ENCODE measurements around the gene UIMC1.
A peak's percentile ranks its signal among the peaks of the same experiment; 100 is the strongest.
"Not testable (repeated sequence)": the region's sequence is repeated elsewhere in the genome, so short reads cannot be mapped to it uniquely, and the experiment has no call there.

The UIMC1 gene

GRCh38 chr5:176873011-176873410 is 133.6 kb downstream of the UIMC1 start:
- H3K27ac ChIP-seq (ENCODE audit: low read length); H3K4me3 ChIP-seq (ENCODE audit: low read length); H3K9ac ChIP-seq (ENCODE audit: low read depth, low read length); H3K4me1 ChIP-seq (ENCODE audit: insufficient read depth, low read length); H3K9me3 ChIP-seq (ENCODE audit: insufficient read depth, low read depth, low read length); H3K27me3 ChIP-seq (ENCODE audit: insufficient read depth, low read length); H3K36me3 ChIP-seq (ENCODE audit: insufficient read depth, low read depth, low read length): not testable (repeated sequence)

- not testable (repeated sequence) for H3K4me1 ChIP-seq (ENCODE audit: insufficient read depth, low read length); H3K36me3 ChIP-seq (ENCODE audit: insufficient read depth, low read depth, low read length); H3K4me3 ChIP-seq (ENCODE audit: low read length); H3K27me3 ChIP-seq (ENCODE audit: insufficient read depth, low read length); H3K27ac ChIP-seq (ENCODE audit: low read length); H3K9me3 ChIP-seq (ENCODE audit: insufficient read depth, low read depth, low read length); H3K9ac ChIP-seq (ENCODE audit: low read depth, low read length)
Measured at GRCh38 chr5:176872586-176872985, 134.0 kb downstream of the UIMC1 start.

GRCh38 chr5:176870644-176871043 is 135.9 kb downstream of the UIMC1 start:
- H3K36me3 ChIP-seq (ENCODE audit: insufficient read depth, low read depth, low read length); H3K9me3 ChIP-seq (ENCODE audit: insufficient read depth, low read depth, low read length); H3K4me3 ChIP-seq (ENCODE audit: low read length); H3K4me1 ChIP-seq (ENCODE audit: insufficient read depth, low read length); H3K27ac ChIP-seq (ENCODE audit: low read length); H3K9ac ChIP-seq (ENCODE audit: low read depth, low read length): not testable (repeated sequence)
- H3K27me3 ChIP-seq (ENCODE audit: insufficient read depth, low read length) = peaks cover 12% of the 10 kb centered on the region; the same call in 1 of the 2 replicates

GRCh38 chr5:176870110-176870591 is 136.4 kb downstream of the UIMC1 start:
- no peaks in the 10 kb centered on the region; the same call in 1 of the 2 replicates for H3K4me1 ChIP-seq (ENCODE audit: insufficient read depth, low read length)
- no peak overlapping the region for H3K9ac ChIP-seq (ENCODE audit: low read depth, low read length)
- peaks cover 15% of the 10 kb centered on the region; the same call in 1 of the 2 replicates for H3K27me3 ChIP-seq (ENCODE audit: insufficient read depth, low read length)
- H3K9me3 ChIP-seq (ENCODE audit: insufficient read depth, low read depth, low read length) = no peaks in the 10 kb centered on the region
- no peaks in the 10 kb centered on the region for H3K36me3 ChIP-seq (ENCODE audit: insufficient read depth, low read depth, low read length)
- H3K27ac ChIP-seq (ENCODE audit: low read length) = no peak overlapping the region
- H3K4me3 ChIP-seq (ENCODE audit: low read length) = no peak overlapping the region

GRCh38 chr5:176869501-176870109 is 137.0 kb downstream of the UIMC1 start:
- Histone ChIP-seq H3K27me3 (ENCODE audit: insufficient read depth, low read length) (peaks cover 20% of the 10 kb centered on the region; the same call in 1 of the 2 replicates), H3K9ac (ENCODE audit: low read depth, low read length) (no peak overlapping the region), H3K4me1 (ENCODE audit: insufficient read depth, low read length) (no peaks in the 10 kb centered on the region; the same call in 1 of the 2 replicates), H3K36me3 (ENCODE audit: insufficient read depth, low read depth, low read length) (no peaks in the 10 kb centered on the region), H3K4me3 (ENCODE audit: low read length) (no peak overlapping the region), H3K27ac (ENCODE audit: low read length) (no peak overlapping the region), H3K9me3 (ENCODE audit: insufficient read depth, low read depth, low read length) (no peaks in the 10 kb centered on the region)

- Histone ChIP-seq H3K36me3 (ENCODE audit: insufficient read depth, low read depth, low read length) (no peaks in the 10 kb centered on the region), H3K27ac (ENCODE audit: low read length) (no peak overlapping the region), H3K9me3 (ENCODE audit: insufficient read depth, low read depth, low read length) (no peaks in the 10 kb centered on the region), H3K9ac (ENCODE audit: low read depth, low read length) (no peak overlapping the region), H3K4me3 (ENCODE audit: low read length) (no peak overlapping the region), H3K4me1 (ENCODE audit: insufficient read depth, low read length) (peaks cover 2% of the 10 kb centered on the region; the same call in 1 of the 2 replicates), H3K27me3 (ENCODE audit: insufficient read depth, low read length) (peaks cover 23% of the 10 kb centered on the region; the same call in 1 of the 2 replicates)
Measured at GRCh38 chr5:176868731-176869130, 137.8 kb downstream of the UIMC1 start.

GRCh38 chr5:176868126-176868525 is 138.5 kb downstream of the UIMC1 start:
- Histone ChIP-seq H3K4me3 (ENCODE audit: low read length) (no peak overlapping the region), H3K27me3 (ENCODE audit: insufficient read depth, low read length) (peaks cover 23% of the 10 kb centered on the region; the same call in 1 of the 2 replicates), H3K4me1 (ENCODE audit: insufficient read depth, low read length) (peaks cover 5% of the 10 kb centered on the region; the same call in 1 of the 2 replicates), H3K36me3 (ENCODE audit: insufficient read depth, low read depth, low read length) (no peaks in the 10 kb centered on the region), H3K27ac (ENCODE audit: low read length) (no peak overlapping the region), H3K9ac (ENCODE audit: low read depth, low read length) (no peak overlapping the region), H3K9me3 (ENCODE audit: insufficient read depth, low read depth, low read length) (no peaks in the 10 kb centered on the region)

- Histone ChIP-seq H3K36me3 (ENCODE audit: insufficient read depth, low read depth, low read length) (no peaks in the 10 kb centered on the region), H3K27me3 (ENCODE audit: insufficient read depth, low read length) (peaks cover 23% of the 10 kb centered on the region; the same call in 1 of the 2 replicates), H3K9me3 (ENCODE audit: insufficient read depth, low read depth, low read length) (no peaks in the 10 kb centered on the region), H3K4me3 (ENCODE audit: low read length) (peak overlapping the region; percentile 23; the same call in 1 of the 2 replicates), H3K27ac (ENCODE audit: low read length) (no peak overlapping the region), H3K4me1 (ENCODE audit: insufficient read depth, low read length) (peaks cover 11% of the 10 kb centered on the region; the same call in 1 of the 2 replicates), H3K9ac (ENCODE audit: low read depth, low read length) (no peak overlapping the region)
Measured at GRCh38 chr5:176866707-176867310, 139.8 kb downstream of the UIMC1 start.

GRCh38 chr5:176865964-176866363 is 140.6 kb downstream of the UIMC1 start:
- Histone ChIP-seq H3K9ac (ENCODE audit: low read depth, low read length) (no peak overlapping the region), H3K4me1 (ENCODE audit: insufficient read depth, low read length) (peaks cover 11% of the 10 kb centered on the region; the same call in 1 of the 2 replicates), H3K27me3 (ENCODE audit: insufficient read depth, low read length) (peaks cover 23% of the 10 kb centered on the region; the same call in 1 of the 2 replicates), H3K27ac (ENCODE audit: low read length) (no peak overlapping the region), H3K9me3 (ENCODE audit: insufficient read depth, low read depth, low read length) (no peaks in the 10 kb centered on the region), H3K4me3 (ENCODE audit: low read length) (no peak overlapping the region), H3K36me3 (ENCODE audit: insufficient read depth, low read depth, low read length) (no peaks in the 10 kb centered on the region)

GRCh38 chr5:176864755-176865154 is 141.8 kb downstream of the UIMC1 start:
- Histone ChIP-seq H3K4me1 (ENCODE audit: insufficient read depth, low read length) (peaks cover 11% of the 10 kb centered on the region; the same call in 1 of the 2 replicates), H3K9me3 (ENCODE audit: insufficient read depth, low read depth, low read length) (no peaks in the 10 kb centered on the region), H3K27me3 (ENCODE audit: insufficient read depth, low read length) (peaks cover 23% of the 10 kb centered on the region; the same call in 1 of the 2 replicates), H3K9ac (ENCODE audit: low read depth, low read length) (no peak overlapping the region), H3K27ac (ENCODE audit: low read length) (no peak overlapping the region), H3K36me3 (ENCODE audit: insufficient read depth, low read depth, low read length) (no peaks in the 10 kb centered on the region), H3K4me3 (ENCODE audit: low read length) (no peak overlapping the region)

- peaks cover 11% of the 10 kb centered on the region; the same call in 1 of the 2 replicates for H3K4me1 ChIP-seq (ENCODE audit: insufficient read depth, low read length)
- H3K27me3 ChIP-seq (ENCODE audit: insufficient read depth, low read length) = peaks cover 23% of the 10 kb centered on the region; the same call in 1 of the 2 replicates
- no peak overlapping the region for H3K27ac ChIP-seq (ENCODE audit: low read length)
- H3K9me3 ChIP-seq (ENCODE audit: insufficient read depth, low read depth, low read length) = no peaks in the 10 kb centered on the region
- no peak overlapping the region for H3K4me3 ChIP-seq (ENCODE audit: low read length)
- H3K36me3 ChIP-seq (ENCODE audit: insufficient read depth, low read depth, low read length) = no peaks in the 10 kb centered on the region
- no peak overlapping the region for H3K9ac ChIP-seq (ENCODE audit: low read depth, low read length)
Measured at GRCh38 chr5:176863765-176864098, 142.8 kb downstream of the UIMC1 start.
